ENCODE results near the gene TMEM40. TPM values are rescaled to one million over a fixed set of nuclear protein-coding genes. Genes with fewer than 3 reads are reported as not detected.

Gene TMEM40
- total RNA-seq, 1 donor, result not detected

DNA sequence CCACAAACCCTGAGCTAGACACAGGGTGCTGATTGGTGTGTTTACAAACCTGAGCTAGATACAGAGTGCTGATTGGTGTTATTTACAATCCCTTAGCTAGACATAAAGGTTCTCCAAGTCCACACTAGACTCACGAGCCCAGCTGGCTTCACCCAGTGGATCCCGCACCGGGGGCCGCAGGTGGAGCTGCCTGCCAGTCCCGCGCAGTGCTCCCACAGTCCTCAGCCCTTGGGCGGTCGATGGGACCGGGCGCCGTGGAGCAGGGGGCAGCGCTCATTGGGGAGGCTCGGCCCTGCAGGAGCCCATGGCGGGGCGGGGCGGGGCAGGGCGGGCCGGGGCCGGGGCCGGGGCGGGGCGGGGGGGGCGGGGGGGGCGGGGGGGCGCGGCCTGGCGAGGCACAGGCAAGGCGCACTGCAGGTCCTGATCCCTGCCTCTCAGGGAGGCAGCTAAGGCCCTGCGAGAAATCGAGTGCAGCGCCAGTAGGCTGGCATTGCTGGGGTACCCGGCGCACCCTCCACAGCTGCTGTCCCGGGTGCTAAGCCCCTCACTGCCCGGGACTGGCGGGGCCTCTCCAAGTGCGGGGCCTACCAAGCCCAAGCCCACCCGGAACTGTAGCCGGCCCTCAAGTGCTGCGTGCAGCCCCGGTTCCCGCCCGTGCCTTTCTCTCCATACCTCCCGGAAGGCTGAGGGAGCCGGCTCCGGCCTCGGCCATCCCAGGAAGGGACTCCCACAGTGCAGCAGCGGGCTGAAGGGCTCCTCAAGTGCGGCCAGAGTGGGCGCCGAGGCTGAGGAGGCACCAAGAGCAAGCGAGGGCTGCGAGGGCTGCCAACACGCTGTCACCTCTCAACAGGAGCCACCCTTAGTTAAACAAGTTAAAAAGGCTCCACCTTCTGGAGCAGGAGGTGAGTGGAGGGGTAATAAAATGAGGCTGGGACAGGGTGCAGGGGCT, 9.8 kb upstream of the TMEM40 start:
- no peak overlapping the region for H3K4me3 ChIP-seq (ENCODE audit: low read depth, low read length)
- no peak for DNase-seq (ENCODE audit: low read depth)
- TF ChIP-seq, protein P1, sequence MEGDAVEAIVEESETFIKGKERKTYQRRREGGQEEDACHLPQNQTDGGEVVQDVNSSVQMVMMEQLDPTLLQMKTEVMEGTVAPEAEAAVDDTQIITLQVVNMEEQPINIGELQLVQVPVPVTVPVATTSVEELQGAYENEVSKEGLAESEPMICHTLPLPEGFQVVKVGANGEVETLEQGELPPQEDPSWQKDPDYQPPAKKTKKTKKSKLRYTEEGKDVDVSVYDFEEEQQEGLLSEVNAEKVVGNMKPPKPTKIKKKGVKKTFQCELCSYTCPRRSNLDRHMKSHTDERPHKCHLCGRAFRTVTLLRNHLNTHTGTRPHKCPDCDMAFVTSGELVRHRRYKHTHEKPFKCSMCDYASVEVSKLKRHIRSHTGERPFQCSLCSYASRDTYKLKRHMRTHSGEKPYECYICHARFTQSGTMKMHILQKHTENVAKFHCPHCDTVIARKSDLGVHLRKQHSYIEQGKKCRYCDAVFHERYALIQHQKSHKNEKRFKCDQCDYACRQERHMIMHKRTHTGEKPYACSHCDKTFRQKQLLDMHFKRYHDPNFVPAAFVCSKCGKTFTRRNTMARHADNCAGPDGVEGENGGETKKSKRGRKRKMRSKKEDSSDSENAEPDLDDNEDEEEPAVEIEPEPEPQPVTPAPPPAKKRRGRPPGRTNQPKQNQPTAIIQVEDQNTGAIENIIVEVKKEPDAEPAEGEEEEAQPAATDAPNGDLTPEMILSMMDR (IDR thresholded peaks at IDR 0.05; ENCODE audit: insufficient read depth, low read length), result no peak

DNA sequence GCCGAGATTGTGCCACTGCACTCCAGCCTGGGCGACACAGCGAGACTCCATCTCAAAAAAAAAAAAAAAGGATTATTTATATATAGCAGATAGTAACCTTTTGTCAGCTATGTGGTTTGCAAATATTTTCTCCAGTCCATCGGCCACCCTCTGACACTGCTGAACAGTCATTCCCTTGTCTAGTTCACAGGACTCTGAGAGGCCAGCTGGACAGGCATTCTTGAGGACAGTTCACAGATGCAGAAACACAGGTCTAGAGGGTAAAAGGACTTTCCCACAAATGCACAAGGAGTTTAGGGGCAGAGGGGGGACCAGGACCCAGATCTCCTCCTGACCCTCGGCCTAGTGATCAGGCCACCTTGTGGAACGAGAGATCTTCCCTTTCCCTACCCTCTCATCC, 7.5 kb upstream of the TMEM40 start:
- DNase-seq (ENCODE audit: low read depth), result no peak
- TF ChIP-seq, protein P1 (IDR thresholded peaks at IDR 0.05; ENCODE audit: insufficient read depth, low read length), result no peak
- H3K4me3 ChIP-seq (ENCODE audit: low read depth, low read length), result no peak overlapping the region

DNA sequence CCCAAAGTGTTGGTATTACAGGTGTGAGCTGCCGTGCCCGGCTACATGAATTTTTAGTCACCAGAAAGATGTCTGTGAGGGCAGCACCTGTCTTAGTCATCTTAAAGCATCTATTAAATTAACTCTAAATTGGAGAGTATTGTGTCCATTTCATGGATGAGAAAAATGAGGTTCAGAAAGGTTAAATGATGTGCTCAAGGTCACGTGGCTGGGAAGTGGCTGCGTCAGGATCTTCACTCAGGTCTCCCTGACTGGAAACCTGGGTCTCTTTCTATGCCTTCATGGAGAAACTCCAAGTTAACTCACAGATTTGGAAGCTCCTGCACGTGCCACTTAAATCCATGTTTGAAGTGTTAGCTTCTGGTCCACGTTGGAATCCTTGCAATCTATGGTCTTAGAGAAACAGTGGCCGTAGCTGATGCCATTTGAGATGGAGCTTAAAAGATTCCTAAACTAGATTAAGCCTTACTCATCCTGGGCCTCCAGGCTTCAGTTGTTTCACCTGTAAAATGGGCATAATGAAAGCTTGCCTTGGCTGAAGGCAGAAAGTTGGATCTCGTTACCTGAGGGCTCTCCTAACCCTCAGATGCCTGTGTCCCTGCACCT, 5.2 kb upstream of the TMEM40 start:
- DNase-seq (ENCODE audit: low read depth), result no peak
- H3K4me3 ChIP-seq (ENCODE audit: low read depth, low read length), result no peak overlapping the region
- TF ChIP-seq, protein P1 (IDR thresholded peaks at IDR 0.05; ENCODE audit: insufficient read depth, low read length), result no peak

DNA sequence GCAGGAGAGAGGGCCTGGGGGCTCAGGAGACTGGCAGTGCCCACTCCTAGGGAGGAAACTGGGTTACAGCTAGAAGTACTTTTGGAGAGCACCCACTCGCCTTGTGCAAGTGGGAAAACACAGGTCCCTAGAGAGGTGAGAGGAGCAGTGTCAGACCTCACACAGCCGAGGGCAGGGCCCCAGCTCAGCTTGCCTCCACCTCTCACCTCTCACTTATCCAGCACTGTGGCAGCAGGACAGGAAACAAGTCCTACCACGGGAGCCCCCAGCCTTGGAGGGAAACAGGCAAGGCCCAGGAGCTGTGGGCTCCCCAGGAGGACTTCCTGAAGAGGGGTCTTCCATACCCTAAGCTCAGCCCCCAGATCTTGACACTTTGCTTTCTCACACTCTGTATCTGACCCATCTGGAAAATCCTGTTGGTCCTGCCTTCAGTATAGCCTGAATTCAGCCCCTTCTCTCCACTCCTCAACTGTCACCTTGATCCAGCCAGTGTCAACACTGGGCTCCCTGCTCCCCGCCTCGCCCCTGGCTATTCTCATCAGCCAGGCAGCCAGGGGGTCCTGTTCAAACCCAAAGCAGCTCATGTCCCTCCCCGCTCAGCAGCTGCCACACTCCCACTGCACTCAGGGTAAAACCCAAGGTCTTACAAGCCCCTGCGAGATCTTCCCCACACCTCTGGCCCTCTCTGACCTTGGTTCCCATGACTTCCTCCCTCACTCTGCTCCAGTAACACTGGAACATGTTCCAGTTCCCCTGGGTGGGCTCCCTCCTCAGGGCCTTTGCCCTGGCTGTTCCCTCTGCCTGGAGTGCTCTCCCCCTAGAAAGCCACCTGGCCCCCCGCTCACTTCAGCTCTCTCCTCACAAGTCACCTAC, 870 bp upstream of the TMEM40 start:
- TF ChIP-seq, protein P1 (IDR thresholded peaks at IDR 0.05; ENCODE audit: insufficient read depth, low read length), result no peak
- no peak for DNase-seq (ENCODE audit: low read depth)
- no peak overlapping the region for H3K4me3 ChIP-seq (ENCODE audit: low read depth, low read length)

DNA sequence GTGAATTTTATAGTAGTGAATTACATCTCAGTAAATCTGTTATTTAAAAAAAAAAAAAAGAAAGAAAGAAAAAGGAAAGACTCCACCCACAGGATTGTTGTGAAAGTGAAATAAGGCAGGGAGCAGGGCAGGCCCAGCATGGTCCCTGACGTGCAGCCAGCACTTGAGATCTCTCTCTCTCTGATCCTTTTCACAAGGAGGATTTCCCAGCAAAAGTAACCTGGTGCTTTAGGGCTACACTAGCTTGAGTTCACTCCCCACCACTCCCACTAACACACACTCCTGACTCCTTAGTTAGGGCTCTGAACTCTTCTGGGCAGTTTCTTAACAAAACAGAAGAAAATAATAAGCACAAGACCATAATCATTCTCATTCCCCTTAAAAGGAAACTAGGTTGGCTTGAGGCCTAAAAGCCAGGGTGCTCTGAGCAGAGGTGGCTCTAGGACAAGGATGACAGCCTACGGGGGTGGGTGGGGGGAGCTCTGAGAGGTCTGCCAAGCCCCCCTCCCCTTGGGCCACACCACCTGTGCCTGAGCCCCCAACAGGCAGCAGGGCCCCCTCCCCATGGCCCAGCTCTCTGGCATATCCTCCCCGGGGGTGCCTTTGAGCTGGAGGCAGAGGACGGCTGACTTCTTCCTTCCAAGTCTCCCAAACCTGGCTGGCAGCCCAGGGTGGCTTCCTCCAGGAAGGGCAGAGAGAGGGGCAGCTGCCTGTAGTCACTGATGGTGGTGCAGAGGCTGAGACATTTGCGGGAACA, 856 bp downstream of the TMEM40 start:
- no peak overlapping the region for H3K4me3 ChIP-seq (ENCODE audit: low read depth, low read length)
- peak; percentile 78 for DNase-seq (ENCODE audit: low read depth)
- TF ChIP-seq, protein P1 (IDR thresholded peaks at IDR 0.05; ENCODE audit: insufficient read depth, low read length), result no peak

DNA sequence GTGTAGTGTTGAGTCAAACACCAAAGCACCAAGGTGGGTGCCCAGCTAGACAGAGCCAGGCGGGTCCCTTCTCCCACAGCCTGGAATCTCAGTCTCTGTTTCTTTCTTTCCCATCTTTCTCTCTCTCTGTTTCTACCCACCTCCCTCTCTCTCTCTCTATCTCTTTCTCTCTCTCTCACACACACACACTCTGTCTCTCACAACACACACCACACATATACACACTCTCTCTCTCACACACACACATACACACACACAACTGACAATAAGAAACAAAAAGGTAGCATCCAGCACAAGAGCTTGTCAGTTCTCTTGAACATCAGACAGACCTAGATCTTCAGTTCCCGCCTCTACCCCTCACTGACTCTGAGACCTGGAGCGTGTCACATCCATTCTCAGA, 2.4 kb downstream of the TMEM40 start:
- H3K4me3 ChIP-seq (ENCODE audit: low read depth, low read length), result no peak overlapping the region
- TF ChIP-seq, protein P1 (IDR thresholded peaks at IDR 0.05; ENCODE audit: insufficient read depth, low read length), result no peak
- no peak for DNase-seq (ENCODE audit: low read depth)

Data from fibroblast of the aortic adventitia (primary cell).